ENCODE data around the gene ZNF750.

ZNF750 gene

GRCh38 chr17:82862737-82863382 lies 23.0 kb upstream of the ZNF750 start:
- no peak for DNase-seq
- in situ Hi-C loops (cut with HindIII; ENCODE audit: low pct_ligation_motif_present, low pct_unique_long_range_greater_than_20kb, low sequenced_read_pairs): no loop called here

DNA sequence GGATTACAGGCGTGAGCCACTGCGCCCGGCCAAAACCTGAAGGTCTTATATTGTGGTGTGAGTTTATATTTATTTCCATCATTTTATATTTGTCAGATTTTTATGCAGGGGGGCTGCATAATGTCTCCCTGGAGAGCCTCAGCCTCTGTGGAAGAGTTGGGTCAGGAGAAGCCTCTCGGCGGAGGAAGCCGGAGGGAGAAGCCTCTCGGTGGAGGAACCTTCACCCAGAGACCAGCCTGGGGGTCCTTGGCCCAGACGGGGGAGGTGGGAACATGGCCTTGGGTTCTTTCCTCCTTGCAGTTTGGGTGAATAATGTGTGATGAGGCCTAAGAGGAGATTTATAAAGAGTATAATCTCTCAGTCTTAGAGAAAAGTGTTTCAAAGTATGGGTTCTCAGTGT lies 22.4 kb upstream of the ZNF750 start:
- in situ Hi-C loops (cut with HindIII; ENCODE audit: low pct_ligation_motif_present, low pct_unique_long_range_greater_than_20kb, low sequenced_read_pairs): no loop called here

DNA sequence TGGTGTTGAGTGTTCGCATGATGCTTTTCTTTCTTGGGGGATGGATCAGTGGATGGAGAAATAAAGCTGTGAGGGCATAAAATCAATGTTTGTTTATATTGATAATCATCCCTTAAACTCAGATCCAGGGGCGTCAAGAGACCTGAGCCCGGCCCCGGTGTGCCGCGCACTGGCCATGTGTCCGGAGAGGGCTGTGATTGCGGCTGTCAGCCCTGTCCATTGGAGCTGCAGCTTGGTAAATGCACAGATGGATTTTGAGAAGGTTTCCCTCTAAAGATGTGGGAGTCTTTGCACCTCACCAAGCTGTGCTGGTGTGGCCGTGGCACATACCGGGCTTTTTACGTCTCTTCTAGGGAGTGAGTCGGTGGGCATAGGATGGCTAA lies 21.6 kb upstream of the ZNF750 start:
- DNase-seq: no peak
- in situ Hi-C loops (cut with HindIII; ENCODE audit: low pct_ligation_motif_present, low pct_unique_long_range_greater_than_20kb, low sequenced_read_pairs): no loop called here

More for the DNA sequence above, 22.4 kb upstream of the ZNF750 start:
- no peak for DNase-seq

- no peak for DNase-seq
Observed at GRCh38 chr17:82860606-82861392, 21.0 kb upstream of the ZNF750 start.

DNA sequence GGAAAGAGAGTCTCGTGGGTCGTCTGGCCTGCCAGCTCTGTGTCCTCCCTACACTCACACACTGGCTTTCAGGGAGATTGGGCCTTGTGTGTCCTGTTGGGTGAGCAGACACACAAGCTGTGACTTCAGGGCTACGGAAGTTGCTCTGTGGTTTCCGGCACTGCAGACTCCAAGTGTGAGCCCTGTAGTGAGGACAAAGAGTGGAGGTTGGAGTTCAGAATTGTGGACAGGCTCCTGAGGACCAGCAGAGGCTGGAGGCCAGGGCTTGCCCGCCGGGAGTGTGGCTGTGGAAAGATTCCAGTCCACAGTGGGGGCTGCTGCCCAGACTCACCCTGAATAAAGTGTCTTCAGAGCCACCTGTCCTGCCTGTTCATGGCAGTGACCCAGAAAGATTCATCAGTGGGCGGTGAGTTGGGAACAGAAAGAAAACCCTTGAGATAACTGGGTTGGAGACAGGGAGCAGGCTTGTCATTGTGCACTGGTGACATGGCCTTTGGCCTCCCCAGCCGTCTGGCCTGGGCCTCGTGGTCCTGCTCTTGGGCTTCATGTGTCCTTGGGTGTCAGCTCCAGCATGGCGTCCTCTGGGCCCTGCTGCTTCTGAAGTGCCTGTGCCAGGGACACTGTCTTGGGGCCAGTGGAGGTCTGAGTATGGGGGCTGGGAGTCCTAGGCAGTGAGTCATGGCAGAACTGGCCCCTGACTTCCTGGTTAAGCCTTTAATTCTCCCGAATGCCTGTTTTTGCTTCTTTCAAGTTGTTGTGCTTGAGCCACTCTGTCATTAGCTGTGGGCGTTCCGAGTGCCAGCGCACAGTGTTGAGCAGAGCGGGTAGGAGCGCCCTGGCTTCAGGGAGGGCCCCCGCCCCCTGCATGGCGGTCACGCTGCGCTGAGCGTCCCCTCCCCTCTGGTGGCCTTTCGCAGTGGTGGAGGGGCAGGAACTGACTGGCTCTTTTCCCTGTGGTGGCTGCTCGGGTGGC lies 19.9 kb upstream of the ZNF750 start:
- in situ Hi-C loops (cut with HindIII; ENCODE audit: low pct_ligation_motif_present, low pct_unique_long_range_greater_than_20kb, low sequenced_read_pairs): no loop called here
- DNase-seq: peak; percentile 49

More at GRCh38 chr17:82860606-82861392, 21.0 kb upstream of the ZNF750 start:
- in situ Hi-C loops (cut with HindIII; ENCODE audit: low pct_ligation_motif_present, low pct_unique_long_range_greater_than_20kb, low sequenced_read_pairs): no loop called here

GRCh38 chr17:82858376-82859126 lies 18.7 kb upstream of the ZNF750 start:
- in situ Hi-C loops (cut with HindIII; ENCODE audit: low pct_ligation_motif_present, low pct_unique_long_range_greater_than_20kb, low sequenced_read_pairs): no loop called here
- DNase-seq: no peak

- in situ Hi-C loops (cut with HindIII; ENCODE audit: low pct_ligation_motif_present, low pct_unique_long_range_greater_than_20kb, low sequenced_read_pairs): no loop called here
- no peak for DNase-seq
Observed at GRCh38 chr17:82856361-82856760, 16.5 kb upstream of the ZNF750 start.

DNA sequence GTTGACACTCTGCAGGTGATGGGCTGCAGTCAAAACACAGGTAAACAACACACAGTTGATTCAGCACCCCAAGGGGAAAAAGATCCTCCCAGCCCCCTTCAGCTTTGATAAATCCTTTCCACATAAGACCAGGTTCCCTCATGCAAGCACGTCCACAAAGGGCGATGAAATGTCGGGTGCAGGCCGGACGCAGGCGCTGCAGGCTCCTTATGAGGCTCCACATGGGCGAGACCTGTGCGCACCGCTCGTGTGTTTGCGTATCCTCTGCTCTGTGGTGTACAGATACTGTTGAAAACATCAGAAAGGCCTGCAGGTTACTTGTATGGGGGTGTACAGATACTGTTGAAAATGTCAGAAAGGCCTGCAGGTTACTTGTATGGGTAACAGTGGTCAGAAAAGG lies 14.4 kb upstream of the ZNF750 start:
- in situ Hi-C loops (cut with HindIII; ENCODE audit: low pct_ligation_motif_present, low pct_unique_long_range_greater_than_20kb, low sequenced_read_pairs): no loop called here
- no peak for DNase-seq

DNA sequence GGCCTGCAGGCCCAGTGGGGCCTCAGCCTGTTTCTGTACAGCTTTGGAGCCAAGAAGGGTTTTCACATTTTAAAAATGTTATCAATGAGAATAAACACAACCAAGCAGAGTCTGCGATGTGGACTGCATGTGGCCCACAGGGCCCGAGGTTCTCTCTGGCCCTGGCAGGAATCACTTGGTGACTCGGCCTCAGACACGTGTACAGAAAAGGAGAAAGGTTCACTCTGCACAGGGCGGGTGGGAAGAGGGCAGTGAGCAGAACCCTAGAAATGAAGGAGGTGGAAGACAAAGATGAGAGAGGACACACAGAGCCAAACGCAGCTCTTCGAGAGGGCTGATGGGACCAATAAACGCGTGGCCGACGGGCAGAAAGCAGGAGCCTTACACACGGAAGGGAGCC lies 11.6 kb upstream of the ZNF750 start:
- in situ Hi-C loops (cut with HindIII; ENCODE audit: low pct_ligation_motif_present, low pct_unique_long_range_greater_than_20kb, low sequenced_read_pairs): no loop called here
- DNase-seq: no peak

GRCh38 chr17:82849076-82849945 lies 9.5 kb upstream of the ZNF750 start:
- no peak for DNase-seq
- in situ Hi-C loops (cut with HindIII; ENCODE audit: low pct_ligation_motif_present, low pct_unique_long_range_greater_than_20kb, low sequenced_read_pairs): no loop called here

GRCh38 chr17:82848022-82848592 lies 8.3 kb upstream of the ZNF750 start:
- DNase-seq: no peak
- in situ Hi-C loops (cut with HindIII; ENCODE audit: low pct_ligation_motif_present, low pct_unique_long_range_greater_than_20kb, low sequenced_read_pairs): no loop called here

- DNase-seq: no peak
- in situ Hi-C loops (cut with HindIII; ENCODE audit: low pct_ligation_motif_present, low pct_unique_long_range_greater_than_20kb, low sequenced_read_pairs): no loop called here
Observed at GRCh38 chr17:82846061-82846691, 6.4 kb upstream of the ZNF750 start.

GRCh38 chr17:82845163-82845807 lies 5.5 kb upstream of the ZNF750 start:
- in situ Hi-C loops (cut with HindIII; ENCODE audit: low pct_ligation_motif_present, low pct_unique_long_range_greater_than_20kb, low sequenced_read_pairs): no loop called here

DNA sequence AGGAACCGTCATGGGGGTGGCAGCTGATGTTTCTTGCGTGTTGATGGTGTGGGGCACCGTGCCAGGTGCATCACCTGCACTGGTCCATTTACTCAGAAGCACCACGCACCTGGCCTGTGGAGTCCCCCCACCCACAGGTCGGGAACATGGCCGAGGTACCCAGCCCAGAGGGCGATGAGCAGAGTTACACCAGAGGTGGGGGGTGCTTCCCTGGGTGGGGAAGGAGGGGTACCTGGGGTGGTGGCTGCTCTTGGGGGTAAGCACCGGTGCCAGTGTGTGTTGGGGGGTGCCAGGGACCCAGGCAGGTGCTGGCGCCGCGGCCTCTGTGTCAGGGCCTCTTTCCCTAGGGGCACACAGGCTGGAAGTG lies 5.0 kb upstream of the ZNF750 start:
- in situ Hi-C loops (cut with HindIII; ENCODE audit: low pct_ligation_motif_present, low pct_unique_long_range_greater_than_20kb, low sequenced_read_pairs): no loop called here
- no peak for DNase-seq

More at GRCh38 chr17:82845163-82845807, 5.5 kb upstream of the ZNF750 start:
- no peak for DNase-seq

DNA sequence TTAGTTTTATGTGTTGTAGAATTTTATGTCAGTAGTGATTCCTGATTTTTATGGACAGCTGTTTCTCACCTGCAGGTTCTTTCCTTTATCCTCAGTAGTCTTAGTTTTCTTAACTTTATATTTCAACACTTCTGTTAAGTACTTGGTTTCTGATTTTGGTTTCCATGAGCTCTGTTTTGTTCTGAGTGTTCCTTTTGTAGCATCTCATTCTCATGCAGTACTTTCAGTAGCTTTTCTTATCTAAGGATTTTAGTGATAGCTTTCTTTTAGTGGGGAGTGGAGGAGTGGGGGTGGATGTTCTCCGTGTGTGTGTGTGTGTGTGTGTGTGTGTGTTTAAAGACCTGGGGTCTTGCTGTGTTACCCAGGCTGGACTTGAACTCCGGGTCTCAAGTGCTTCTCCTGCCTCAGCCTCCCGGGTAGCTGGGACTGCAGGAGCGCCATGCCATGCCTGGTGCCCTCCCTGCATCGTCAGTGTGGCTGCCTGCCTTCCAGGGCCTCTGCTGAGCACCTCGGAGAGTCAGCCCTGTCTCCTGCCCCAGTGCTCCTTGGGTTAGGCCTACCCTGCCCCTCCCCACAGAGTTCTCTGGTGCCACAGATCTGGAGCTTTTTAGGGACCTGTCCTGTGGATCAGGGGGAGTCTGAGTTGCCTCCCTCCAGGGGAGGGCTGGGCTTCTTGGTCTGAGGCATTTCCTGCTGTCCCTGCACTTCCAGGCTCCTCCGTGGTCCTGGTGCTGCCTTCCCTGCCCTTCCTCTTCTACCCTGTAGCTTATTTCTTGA lies 4.3 kb upstream of the ZNF750 start:
- in situ Hi-C loops (cut with HindIII; ENCODE audit: low pct_ligation_motif_present, low pct_unique_long_range_greater_than_20kb, low sequenced_read_pairs): no loop called here
- no peak for DNase-seq
